Astrocyte of the cerebellum (primary cell): ENCODE results near the gene MAP2K2.

Experiments
- DNase-seq: peaks from one replicate; pipeline ENCODE4 v3.0.0-alpha.2; 2011; ENCODE audit warnings: low read depth
- H3K4me3 ChIP-seq: 2 replicates; pipeline ENCODE4 v1.5.1; 2011; ENCODE audit warnings: mild to moderate bottlenecking, low read depth, low read length, moderate library complexity
- CTCF ChIP-seq: IDR thresholded peaks from 2 replicates; pipeline ENCODE4 v1.5.1; 2012; ENCODE audit warnings: low read length, low read depth, moderate library complexity, mild to moderate bottlenecking; ENCODE audit errors: missing control alignments
- in situ Hi-C: cut with HindIII; loops from 2 replicates; pipeline ENCODE4 v1.10.0; 2017; ENCODE audit warnings: low sequenced_read_pairs

The MAP2K2 gene

GRCh38 chr19:4067396-4068046, 56.4 kb downstream of the MAP2K2 start:
- DNase-seq = no peak
- H3K4me3 ChIP-seq = peak overlapping the region; percentile 61
- no peak for TF ChIP-seq CTCF
- in situ Hi-C loops = loop anchor here (10.0 kb wide), 1 partner anchor 137 kb away; no protein-coding TSS in a partner anchor

- TF ChIP-seq CTCF = no peak
- no peak for DNase-seq
Measured at GRCh38 chr19:4066682-4067395, 57.1 kb downstream of the MAP2K2 start, which contains the start of gene ZBTB7A. Gene ZBTB7A (minus strand): TSS chr19:4066899. CDS start chr19:4055232, 11,667 bp downstream.

GRCh38 chr19:4066176-4066606, 57.7 kb downstream of the MAP2K2 start:
- no peak for DNase-seq
- in situ Hi-C loops = loop anchor here (10.0 kb wide), 1 partner anchor 139 kb away; no protein-coding TSS in a partner anchor
- no peak for TF ChIP-seq CTCF
- peak overlapping the region; percentile 61 for H3K4me3 ChIP-seq

More at GRCh38 chr19:4066682-4067395, 57.1 kb downstream of the MAP2K2 start, which contains the start of gene ZBTB7A:
- H3K4me3 ChIP-seq = peak within 1 kb of the TSS; percentile 61
- in situ Hi-C loops = loop anchor here (10.0 kb wide), 1 partner anchor 138 kb away; no protein-coding TSS in a partner anchor

GRCh38 chr19:4065430-4066175, 58.3 kb downstream of the MAP2K2 start:
- H3K4me3 ChIP-seq = peak overlapping the region; percentile 74
- peak; percentile 92 for DNase-seq
- in situ Hi-C loops = loop anchor here (10.0 kb wide), 1 partner anchor 139 kb away; no protein-coding TSS in a partner anchor
- no peak for TF ChIP-seq CTCF

GRCh38 chr19:4064496-4065260, 59.2 kb downstream of the MAP2K2 start:
- DNase-seq = no peak
- H3K4me3 ChIP-seq = peak overlapping the region; percentile 74
- in situ Hi-C loops = loop anchor here (10.0 kb wide), 1 partner anchor 140 kb away; no protein-coding TSS in a partner anchor
- no peak for TF ChIP-seq CTCF
